OCI-LY7 (cell line): ENCODE data around the gene EFCAB11. TPM values are rescaled to one million over a fixed set of nuclear protein-coding genes. Genes with fewer than 3 reads are reported as not detected.

Experiments
- Bru-seq: library from RNA; stranded (reverse); fragments of 400-500 nt; gene quantifications from one replicate; lab custom pipeline; 2021; lab: Mats Ljungman, UMichigan
- BruChase-seq, 2 experiments: library from RNA; stranded (reverse); fragments of 400-500 nt; gene quantifications; one replicate each; lab custom pipeline; 2021; lab: Mats Ljungman, UMichigan
- BruUV-seq: library from RNA; stranded (reverse); fragments of 400-500 nt; replicated peaks from 2 replicates; lab custom pipeline; 2021; lab: Mats Ljungman, UMichigan
- CTCF ChIA-PET: fragments of 300-600 bp; sonication (Branson Sonifier 250); formaldehyde crosslinking; loops from one replicate; lab custom pipeline; 2022; ENCODE audit warnings: antibody characterized with exemption; ENCODE audit not compliant: unreplicated experiment; lab: Charles Lee
- POLR2A ChIA-PET: fragments of 300-600 bp; sonication (Branson Sonifier 250); formaldehyde crosslinking; loops from one replicate; lab custom pipeline; 2022; ENCODE audit warnings: antibody characterized with exemption; lab: Charles Lee
- DNase-seq: peaks from one replicate; pipeline ENCODE4 v3.0.0-alpha.2; 2015; ENCODE audit warnings: low spot score
- H2AFZ ChIP-seq: fragments of 200-600 bp; sonication (generic), shearing (Covaris generic); 2 replicates; pipeline ENCODE4 v1.6.1; 2014; ENCODE audit warnings: mild to moderate bottlenecking, antibody characterized with exemption, low read length, moderate library complexity
- H3K27ac ChIP-seq: fragments of 200-600 bp; sonication (generic); 2 replicates; pipeline ENCODE4 v1.5.1; 2014; ENCODE audit warnings: mixed run types, low read depth, mild to moderate bottlenecking, moderate library complexity, low read length, inconsistent platforms; ENCODE audit not compliant: poor library complexity, severe bottlenecking
- H3K36me3 ChIP-seq: fragments of 200-600 bp; sonication (generic); 2 replicates; pipeline ENCODE4 v1.6.1; 2014; ENCODE audit warnings: mild to moderate bottlenecking, antibody characterized with exemption, low read length, moderate library complexity, mixed read lengths; ENCODE audit not compliant: insufficient read depth
- H3K4me1 ChIP-seq: fragments of 200-600 bp; sonication (generic); 2 replicates; pipeline ENCODE4 v1.5.1; 2014; ENCODE audit warnings: mild to moderate bottlenecking, low read length; ENCODE audit not compliant: insufficient read depth, poor library complexity, severe bottlenecking
- H3K4me2 ChIP-seq: fragments of 200-600 bp; sonication (generic); 2 replicates; pipeline ENCODE4 v1.6.1; 2014; ENCODE audit warnings: mild to moderate bottlenecking, low read length
- H3K4me3 ChIP-seq: fragments of 200-600 bp; sonication (generic); 2 replicates; pipeline ENCODE4 v1.5.1; 2014; ENCODE audit warnings: mild to moderate bottlenecking, low read depth, low read length; ENCODE audit not compliant: poor library complexity, severe bottlenecking
- H3K79me2 ChIP-seq: fragments of 200-600 bp; sonication (generic); 2 replicates; pipeline ENCODE4 v1.6.1; 2016; ENCODE audit warnings: low read depth, mild to moderate bottlenecking, low read length, moderate library complexity, mixed read lengths; ENCODE audit not compliant: insufficient read depth
- H3K9me2 ChIP-seq: fragments of 200-600 bp; sonication (generic); 2 replicates; pipeline ENCODE4 v1.6.1; 2016; ENCODE audit warnings: mild to moderate bottlenecking, low read length, mixed read lengths; ENCODE audit not compliant: insufficient read depth
- H3K9me3 ChIP-seq: fragments of 200-600 bp; sonication (generic); 2 replicates; pipeline ENCODE4 v1.6.1; 2014; ENCODE audit warnings: mild to moderate bottlenecking, mixed run types, low read length, mixed read lengths
- H4K20me1 ChIP-seq: fragments of 200-600 bp; sonication (generic); 2 replicates; pipeline ENCODE4 v1.6.1; 2014; ENCODE audit warnings: mild to moderate bottlenecking, antibody characterized with exemption, low read length, moderate library complexity, mixed read lengths; ENCODE audit not compliant: insufficient read depth
- EZH2phosphoT487 ChIP-seq: fragments of 200-600 bp; sonication (generic); IDR thresholded peaks from 2 replicates; pipeline ENCODE4 v1.6.1; 2018; ENCODE audit warnings: low read depth, borderline replicate concordance, mild to moderate bottlenecking, mixed run types, antibody characterized with exemption, low read length, moderate library complexity, mixed read lengths
- intact Hi-C: fragments of 100-400 bp; cut with micrococcal nuclease; formaldehyde crosslinking; loops from one replicate; pipeline ENCODE4 v1.10.0; 2022; ENCODE audit not compliant: unreplicated experiment
- long read RNA-seq: library from polyadenylated mRNA; stranded (forward); transcript quantifications from one replicate; pipeline ENCODE4 v2.0.0, GENCODE V29; 2022
- total RNA-seq, 2 experiments: library from RNA; depleted of rRNA in 1 of 2; stranded (reverse); fragments of >200 nt in 1 of 2; shearing (Covaris generic) in 1 of 2; gene quantifications; 2 replicates each; pipeline ENCODE4 v1.2.3, GENCODE V29; 2014 to 2022
- TF ChIP-seq, protein P1 (sequence below): fragments of 200-600 bp; sonication (generic); conservative IDR thresholded peaks from 2 replicates; pipeline ENCODE4 v1.5.1; 2014; ENCODE audit warnings: mild to moderate bottlenecking, antibody characterized with exemption, low read length, moderate library complexity, mixed read lengths

The EFCAB11 gene
- total RNA-seq (2014; rRNA removed; shearing (Covaris generic)): 9.3 and 10.7 TPM in 2 replicates
- 26.6 and 29.5 TPM in 2 replicates for total RNA-seq (2022)
- Bru-seq, nascent RNA: percentile 63 among the genes with signal in this experiment
- BruChase-seq, experiment 1, labeled RNA remaining after a 6-hour chase: percentile 69 among the genes with signal in this experiment
- BruChase-seq, experiment 2, labeled RNA remaining after a 2-hour chase: percentile 70 among the genes with signal in this experiment
- long read RNA-seq, transcript EFCAB11-201 (6 exons, 3,095 nt): major isoform, 14 of 24 reads
- long read RNA-seq, partial matches to known transcripts: 1 of 24 reads
- long read RNA-seq, other reads (novel, unspliced or antisense): 5 of 24 reads

GRCh38 chr14:89954070-89955021 lies at the start of gene EFCAB11:
EFCAB11 (minus strand) TSS chr14:89954730; CDS start chr14:89954660, 70 bp downstream.
- BruUV-seq: no TSS peak
- POLR2A ChIA-PET: interaction anchor here (0.6 to 1.4 kb wide), 3 partner anchors 16 to 525 kb away, joined by 3 read pairs; no protein-coding TSS in a partner anchor
- peak; percentile 98 for DNase-seq

GRCh38 chr14:90003526-90004307 lies 49.2 kb upstream of the EFCAB11 start:
- Histone ChIP-seq H3K4me2 (no peak overlapping the region), H3K9me3 (no peaks in the 10 kb centered on the region), H3K9me2 (no peaks in the 10 kb centered on the region), H2AFZ (no peak overlapping the region), H4K20me1 (no peaks in the 10 kb centered on the region), H3K79me2 (no peaks in the 10 kb centered on the region), H3K4me1 (no peaks in the 10 kb centered on the region), H3K27ac (no peak overlapping the region), H3K4me3 (no peak overlapping the region), H3K36me3 (peaks cover 91% of the 10 kb centered on the region)
- CTCF ChIA-PET: no interaction called here
- TF ChIP-seq EZH2phosphoT487: no peak
- TF ChIP-seq, protein P1, sequence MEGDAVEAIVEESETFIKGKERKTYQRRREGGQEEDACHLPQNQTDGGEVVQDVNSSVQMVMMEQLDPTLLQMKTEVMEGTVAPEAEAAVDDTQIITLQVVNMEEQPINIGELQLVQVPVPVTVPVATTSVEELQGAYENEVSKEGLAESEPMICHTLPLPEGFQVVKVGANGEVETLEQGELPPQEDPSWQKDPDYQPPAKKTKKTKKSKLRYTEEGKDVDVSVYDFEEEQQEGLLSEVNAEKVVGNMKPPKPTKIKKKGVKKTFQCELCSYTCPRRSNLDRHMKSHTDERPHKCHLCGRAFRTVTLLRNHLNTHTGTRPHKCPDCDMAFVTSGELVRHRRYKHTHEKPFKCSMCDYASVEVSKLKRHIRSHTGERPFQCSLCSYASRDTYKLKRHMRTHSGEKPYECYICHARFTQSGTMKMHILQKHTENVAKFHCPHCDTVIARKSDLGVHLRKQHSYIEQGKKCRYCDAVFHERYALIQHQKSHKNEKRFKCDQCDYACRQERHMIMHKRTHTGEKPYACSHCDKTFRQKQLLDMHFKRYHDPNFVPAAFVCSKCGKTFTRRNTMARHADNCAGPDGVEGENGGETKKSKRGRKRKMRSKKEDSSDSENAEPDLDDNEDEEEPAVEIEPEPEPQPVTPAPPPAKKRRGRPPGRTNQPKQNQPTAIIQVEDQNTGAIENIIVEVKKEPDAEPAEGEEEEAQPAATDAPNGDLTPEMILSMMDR: no peak
- POLR2A ChIA-PET: no interaction called here
- BruUV-seq: no TSS peak
- no peak for DNase-seq
- intact Hi-C loops: no loop called here

More at GRCh38 chr14:89954070-89955021, at the start of gene EFCAB11:
- Histone ChIP-seq H3K4me2 (peak within 1 kb of the TSS; percentile 97), H4K20me1 (no peaks in the 10 kb centered on the region), H3K9me2 (no peaks in the 10 kb centered on the region), H3K36me3 (peaks cover 46% of the 10 kb centered on the region), H3K27ac (peak within 1 kb of the TSS; percentile 83), H2AFZ (peak within 1 kb of the TSS; percentile 92), H3K9me3 (peaks cover 20% of the 10 kb centered on the region), H3K79me2 (peaks cover 27% of the 10 kb centered on the region), H3K4me3 (peak within 1 kb of the TSS; percentile 76), H3K4me1 (peaks cover 26% of the 10 kb centered on the region)
- TF ChIP-seq, protein P1: peak; percentile 83
- TF ChIP-seq EZH2phosphoT487: no peak
- intact Hi-C loops: loop anchor here (5.0 to 10.0 kb wide), 2 partner anchors 443 to 520 kb away; partner anchors contain the start of gene CALM1
- CTCF ChIA-PET: no interaction called here
